HepG2 (cell line): ENCODE measurements around the gene COG4.

Source experiments
- CTCF ChIP-seq: sonication (generic); formaldehyde crosslinking; IDR thresholded peaks from 2 replicates; pipeline ENCODE4 v1.5.0; 2020; ENCODE audit warnings: mild to moderate bottlenecking, missing genetic modification reagents, moderate library complexity
- FOXM1 ChIP-seq: sonication (generic); formaldehyde crosslinking; IDR thresholded peaks from 2 replicates; pipeline ENCODE4 v1.5.0; 2020; ENCODE audit warnings: missing genetic modification reagents
- HMGXB4 ChIP-seq, 2 experiments: sonication (generic) in 1 of 2; formaldehyde crosslinking in 1 of 2; IDR thresholded peaks; 2 replicates each; pipeline versions ENCODE4 v1.4.0 to v1.6.1; 2018 to 2020; ENCODE audit warnings: missing genetic modification reagents in 2 of 2, borderline replicate concordance in 1 of 2, low read depth in 1 of 2, mild to moderate bottlenecking in 1 of 2, missing biosample characterization in 1 of 2
- SUZ12 ChIP-seq: fragments of 150-350 bp; IDR thresholded peaks from 2 replicates; pipeline ENCODE4 v1.6.1; 2014; ENCODE audit warnings: low read depth, low read length
- ZFP37 ChIP-seq: sonication (generic); formaldehyde crosslinking; IDR thresholded peaks from 2 replicates; pipeline ENCODE4 v1.4.0; 2020; ENCODE audit warnings: missing genetic modification reagents, borderline replicate concordance
- ZHX1 ChIP-seq: sonication (generic); formaldehyde crosslinking; IDR thresholded peaks from 2 replicates; pipeline ENCODE4 v1.8.1; 2022; ENCODE audit warnings: low read depth, mild to moderate bottlenecking, missing genetic modification reagents
- ZNF274 ChIP-seq: sonication (generic); formaldehyde crosslinking; IDR thresholded peaks from 2 replicates; pipeline ENCODE4 v1.5.1; 2020; ENCODE audit warnings: mild to moderate bottlenecking, missing genetic modification reagents
- ZNF292 ChIP-seq: sonication (generic); formaldehyde crosslinking; IDR thresholded peaks from 2 replicates; pipeline ENCODE4 v1.8.1; 2022; ENCODE audit warnings: mild to moderate bottlenecking, low read depth, missing genetic modification reagents, borderline replicate concordance
- TF ChIP-seq, protein P1 (sequence below): sonication (generic); formaldehyde crosslinking; IDR thresholded peaks from 2 replicates; pipeline ENCODE4 v1.4.0; 2020; ENCODE audit warnings: mild to moderate bottlenecking, missing genetic modification reagents

GRCh38 chr16:70526403-70526802 lies 3.0 kb upstream of the COG4 start:
- TF ChIP-seq HMGXB4 (CRISPR knock-in tag; IDR thresholded peaks at IDR 0.05; ENCODE audit: borderline replicate concordance in 1 of 2, low read depth in 1 of 2) (no peak), ZNF292 (CRISPR knock-in tag) (no peak), FOXM1 (CRISPR knock-in tag) (no peak), ZNF274 (CRISPR knock-in tag) (no peak), ZHX1 (CRISPR knock-in tag) (no peak), SUZ12 (no peak), ZFP37 (no peak), CTCF (CRISPR knock-in tag) (no peak)
- TF ChIP-seq, protein P1, sequence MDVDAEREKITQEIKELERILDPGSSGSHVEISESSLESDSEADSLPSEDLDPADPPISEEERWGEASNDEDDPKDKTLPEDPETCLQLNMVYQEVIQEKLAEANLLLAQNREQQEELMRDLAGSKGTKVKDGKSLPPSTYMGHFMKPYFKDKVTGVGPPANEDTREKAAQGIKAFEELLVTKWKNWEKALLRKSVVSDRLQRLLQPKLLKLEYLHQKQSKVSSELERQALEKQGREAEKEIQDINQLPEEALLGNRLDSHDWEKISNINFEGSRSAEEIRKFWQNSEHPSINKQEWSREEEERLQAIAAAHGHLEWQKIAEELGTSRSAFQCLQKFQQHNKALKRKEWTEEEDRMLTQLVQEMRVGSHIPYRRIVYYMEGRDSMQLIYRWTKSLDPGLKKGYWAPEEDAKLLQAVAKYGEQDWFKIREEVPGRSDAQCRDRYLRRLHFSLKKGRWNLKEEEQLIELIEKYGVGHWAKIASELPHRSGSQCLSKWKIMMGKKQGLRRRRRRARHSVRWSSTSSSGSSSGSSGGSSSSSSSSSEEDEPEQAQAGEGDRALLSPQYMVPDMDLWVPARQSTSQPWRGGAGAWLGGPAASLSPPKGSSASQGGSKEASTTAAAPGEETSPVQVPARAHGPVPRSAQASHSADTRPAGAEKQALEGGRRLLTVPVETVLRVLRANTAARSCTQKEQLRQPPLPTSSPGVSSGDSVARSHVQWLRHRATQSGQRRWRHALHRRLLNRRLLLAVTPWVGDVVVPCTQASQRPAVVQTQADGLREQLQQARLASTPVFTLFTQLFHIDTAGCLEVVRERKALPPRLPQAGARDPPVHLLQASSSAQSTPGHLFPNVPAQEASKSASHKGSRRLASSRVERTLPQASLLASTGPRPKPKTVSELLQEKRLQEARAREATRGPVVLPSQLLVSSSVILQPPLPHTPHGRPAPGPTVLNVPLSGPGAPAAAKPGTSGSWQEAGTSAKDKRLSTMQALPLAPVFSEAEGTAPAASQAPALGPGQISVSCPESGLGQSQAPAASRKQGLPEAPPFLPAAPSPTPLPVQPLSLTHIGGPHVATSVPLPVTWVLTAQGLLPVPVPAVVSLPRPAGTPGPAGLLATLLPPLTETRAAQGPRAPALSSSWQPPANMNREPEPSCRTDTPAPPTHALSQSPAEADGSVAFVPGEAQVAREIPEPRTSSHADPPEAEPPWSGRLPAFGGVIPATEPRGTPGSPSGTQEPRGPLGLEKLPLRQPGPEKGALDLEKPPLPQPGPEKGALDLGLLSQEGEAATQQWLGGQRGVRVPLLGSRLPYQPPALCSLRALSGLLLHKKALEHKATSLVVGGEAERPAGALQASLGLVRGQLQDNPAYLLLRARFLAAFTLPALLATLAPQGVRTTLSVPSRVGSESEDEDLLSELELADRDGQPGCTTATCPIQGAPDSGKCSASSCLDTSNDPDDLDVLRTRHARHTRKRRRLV (CRISPR knock-in tag) = no peak
